Measurements from ENCODE around the gene CAP2. TPM values are rescaled to one million over a fixed set of nuclear protein-coding genes. Genes with fewer than 3 reads are reported as not detected.

The CAP2 gene
- total RNA-seq, 1 experiment from 2014 or later = 7.2 TPM

GRCh38 chr6:17478223-17478907, 85.0 kb downstream of the CAP2 start:
- ChIA-PET POLR2A (interaction anchor here (0.6 to 0.7 kb wide), 2 partner anchors 226 to 285 kb away, joined by 3 read pairs; no protein-coding TSS in a partner anchor), CTCF (no interaction called here)
- ATAC-seq (no peak), DNase-seq (ENCODE audit: low spot score) (no peak)
- H3K27me3 Mint-ChIP-seq (ENCODE audit: low read depth) = no peaks in the 10 kb centered on the region
- H3K27ac Mint-ChIP-seq = no peak overlapping the region
- H3K36me3 Mint-ChIP-seq = peaks cover 2% of the 10 kb centered on the region; the same call in 1 of the 2 replicates
- no peaks in the 10 kb centered on the region; the same call in 1 of the 2 replicates for H3K9me3 Mint-ChIP-seq
- H3K4me1 Mint-ChIP-seq = peaks cover 6% of the 10 kb centered on the region
- no peak for TF ChIP-seq SP1 (CRISPR knock-in tag; conservative IDR thresholded peaks at IDR 0.05)
- TF ChIP-seq, protein P1, sequence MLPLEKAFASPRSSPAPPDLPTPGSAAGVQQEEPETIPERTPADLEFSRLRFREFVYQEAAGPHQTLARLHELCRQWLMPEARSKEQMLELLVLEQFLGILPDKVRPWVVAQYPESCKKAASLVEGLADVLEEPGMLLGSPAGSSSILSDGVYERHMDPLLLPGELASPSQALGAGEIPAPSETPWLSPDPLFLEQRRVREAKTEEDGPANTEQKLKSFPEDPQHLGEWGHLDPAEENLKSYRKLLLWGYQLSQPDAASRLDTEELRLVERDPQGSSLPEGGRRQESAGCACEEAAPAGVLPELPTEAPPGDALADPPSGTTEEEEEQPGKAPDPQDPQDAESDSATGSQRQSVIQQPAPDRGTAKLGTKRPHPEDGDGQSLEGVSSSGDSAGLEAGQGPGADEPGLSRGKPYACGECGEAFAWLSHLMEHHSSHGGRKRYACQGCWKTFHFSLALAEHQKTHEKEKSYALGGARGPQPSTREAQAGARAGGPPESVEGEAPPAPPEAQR (CRISPR knock-in tag; IDR thresholded peaks at IDR 0.05) = no peak
- no peak for TF ChIP-seq TEAD4 (CRISPR knock-in tag; IDR thresholded peaks at IDR 0.05)
- TF ChIP-seq, protein P2, sequence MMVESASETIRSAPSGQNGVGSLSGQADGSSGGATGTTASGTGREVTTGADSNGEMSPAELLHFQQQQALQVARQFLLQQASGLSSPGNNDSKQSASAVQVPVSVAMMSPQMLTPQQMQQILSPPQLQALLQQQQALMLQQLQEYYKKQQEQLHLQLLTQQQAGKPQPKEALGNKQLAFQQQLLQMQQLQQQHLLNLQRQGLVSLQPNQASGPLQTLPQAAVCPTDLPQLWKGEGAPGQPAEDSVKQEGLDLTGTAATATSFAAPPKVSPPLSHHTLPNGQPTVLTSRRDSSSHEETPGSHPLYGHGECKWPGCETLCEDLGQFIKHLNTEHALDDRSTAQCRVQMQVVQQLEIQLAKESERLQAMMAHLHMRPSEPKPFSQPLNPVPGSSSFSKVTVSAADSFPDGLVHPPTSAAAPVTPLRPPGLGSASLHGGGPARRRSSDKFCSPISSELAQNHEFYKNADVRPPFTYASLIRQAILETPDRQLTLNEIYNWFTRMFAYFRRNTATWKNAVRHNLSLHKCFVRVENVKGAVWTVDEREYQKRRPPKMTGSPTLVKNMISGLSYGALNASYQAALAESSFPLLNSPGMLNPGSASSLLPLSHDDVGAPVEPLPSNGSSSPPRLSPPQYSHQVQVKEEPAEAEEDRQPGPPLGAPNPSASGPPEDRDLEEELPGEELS (CRISPR knock-in tag; IDR thresholded peaks at IDR 0.05) = no peak
- TF ChIP-seq, protein P3, sequence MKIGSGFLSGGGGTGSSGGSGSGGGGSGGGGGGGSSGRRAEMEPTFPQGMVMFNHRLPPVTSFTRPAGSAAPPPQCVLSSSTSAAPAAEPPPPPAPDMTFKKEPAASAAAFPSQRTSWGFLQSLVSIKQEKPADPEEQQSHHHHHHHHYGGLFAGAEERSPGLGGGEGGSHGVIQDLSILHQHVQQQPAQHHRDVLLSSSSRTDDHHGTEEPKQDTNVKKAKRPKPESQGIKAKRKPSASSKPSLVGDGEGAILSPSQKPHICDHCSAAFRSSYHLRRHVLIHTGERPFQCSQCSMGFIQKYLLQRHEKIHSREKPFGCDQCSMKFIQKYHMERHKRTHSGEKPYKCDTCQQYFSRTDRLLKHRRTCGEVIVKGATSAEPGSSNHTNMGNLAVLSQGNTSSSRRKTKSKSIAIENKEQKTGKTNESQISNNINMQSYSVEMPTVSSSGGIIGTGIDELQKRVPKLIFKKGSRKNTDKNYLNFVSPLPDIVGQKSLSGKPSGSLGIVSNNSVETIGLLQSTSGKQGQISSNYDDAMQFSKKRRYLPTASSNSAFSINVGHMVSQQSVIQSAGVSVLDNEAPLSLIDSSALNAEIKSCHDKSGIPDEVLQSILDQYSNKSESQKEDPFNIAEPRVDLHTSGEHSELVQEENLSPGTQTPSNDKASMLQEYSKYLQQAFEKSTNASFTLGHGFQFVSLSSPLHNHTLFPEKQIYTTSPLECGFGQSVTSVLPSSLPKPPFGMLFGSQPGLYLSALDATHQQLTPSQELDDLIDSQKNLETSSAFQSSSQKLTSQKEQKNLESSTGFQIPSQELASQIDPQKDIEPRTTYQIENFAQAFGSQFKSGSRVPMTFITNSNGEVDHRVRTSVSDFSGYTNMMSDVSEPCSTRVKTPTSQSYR (CRISPR knock-in tag; IDR thresholded peaks at IDR 0.05) = no peak
- TF ChIP-seq JAZF1 (CRISPR knock-in tag; IDR thresholded peaks at IDR 0.05) = no peak
- no peak for TF ChIP-seq ZMAT4 (CRISPR knock-in tag; IDR thresholded peaks at IDR 0.05)
- no peak for TF ChIP-seq MYBL2 (CRISPR knock-in tag; IDR thresholded peaks at IDR 0.05)
- TF ChIP-seq ZNF317 (CRISPR knock-in tag; IDR thresholded peaks at IDR 0.05; ENCODE audit: borderline replicate concordance, low read depth) = no peak
- no peak for TF ChIP-seq ELF4 (CRISPR knock-in tag; IDR thresholded peaks at IDR 0.05; ENCODE audit: low read depth)
- no peak overlapping the region for H3K4me3 Mint-ChIP-seq

DNA sequence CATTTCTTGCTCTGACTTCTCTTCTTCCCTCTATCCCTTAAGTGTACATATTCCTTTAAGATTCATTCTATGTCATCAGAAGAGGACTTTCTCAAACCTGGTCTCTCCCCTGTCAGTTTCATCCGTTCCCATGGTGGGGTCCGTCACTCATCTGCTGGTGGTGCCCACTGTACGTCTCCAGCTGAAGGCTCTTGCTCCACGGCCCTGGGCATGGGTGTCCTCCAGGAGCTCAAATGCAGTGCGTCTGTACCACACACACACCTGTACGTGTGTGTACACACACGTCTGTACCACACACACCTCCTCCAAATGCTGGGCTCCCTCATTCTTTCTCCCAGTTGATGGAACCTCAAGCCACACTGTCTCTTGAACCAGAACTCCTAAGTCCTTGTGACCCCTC, 85.6 kb downstream of the CAP2 start:
- Mint-ChIP-seq H3K4me1 (peaks cover 6% of the 10 kb centered on the region), H3K4me3 (no peak overlapping the region), H3K27me3 (ENCODE audit: low read depth) (no peaks in the 10 kb centered on the region), H3K36me3 (peaks cover 2% of the 10 kb centered on the region; the same call in 1 of the 2 replicates), H3K9me3 (no peaks in the 10 kb centered on the region; the same call in 1 of the 2 replicates), H3K27ac (no peak overlapping the region)
- ATAC-seq (no peak), DNase-seq (ENCODE audit: low spot score) (no peak)
- POLR2A ChIA-PET = no interaction called here
- TF ChIP-seq, protein P4, sequence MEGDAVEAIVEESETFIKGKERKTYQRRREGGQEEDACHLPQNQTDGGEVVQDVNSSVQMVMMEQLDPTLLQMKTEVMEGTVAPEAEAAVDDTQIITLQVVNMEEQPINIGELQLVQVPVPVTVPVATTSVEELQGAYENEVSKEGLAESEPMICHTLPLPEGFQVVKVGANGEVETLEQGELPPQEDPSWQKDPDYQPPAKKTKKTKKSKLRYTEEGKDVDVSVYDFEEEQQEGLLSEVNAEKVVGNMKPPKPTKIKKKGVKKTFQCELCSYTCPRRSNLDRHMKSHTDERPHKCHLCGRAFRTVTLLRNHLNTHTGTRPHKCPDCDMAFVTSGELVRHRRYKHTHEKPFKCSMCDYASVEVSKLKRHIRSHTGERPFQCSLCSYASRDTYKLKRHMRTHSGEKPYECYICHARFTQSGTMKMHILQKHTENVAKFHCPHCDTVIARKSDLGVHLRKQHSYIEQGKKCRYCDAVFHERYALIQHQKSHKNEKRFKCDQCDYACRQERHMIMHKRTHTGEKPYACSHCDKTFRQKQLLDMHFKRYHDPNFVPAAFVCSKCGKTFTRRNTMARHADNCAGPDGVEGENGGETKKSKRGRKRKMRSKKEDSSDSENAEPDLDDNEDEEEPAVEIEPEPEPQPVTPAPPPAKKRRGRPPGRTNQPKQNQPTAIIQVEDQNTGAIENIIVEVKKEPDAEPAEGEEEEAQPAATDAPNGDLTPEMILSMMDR (IDR thresholded peaks at IDR 0.05) = no peak
- TF ChIP-seq NFYB (CRISPR knock-in tag; conservative IDR thresholded peaks at IDR 0.05; ENCODE audit: low read depth) = no peak
- no peak for TF ChIP-seq MAX (CRISPR knock-in tag; IDR thresholded peaks at IDR 0.05)
- no peak for TF ChIP-seq FOXJ3 (CRISPR knock-in tag; IDR thresholded peaks at IDR 0.05; ENCODE audit: borderline replicate concordance)
- TF ChIP-seq, protein P5, sequence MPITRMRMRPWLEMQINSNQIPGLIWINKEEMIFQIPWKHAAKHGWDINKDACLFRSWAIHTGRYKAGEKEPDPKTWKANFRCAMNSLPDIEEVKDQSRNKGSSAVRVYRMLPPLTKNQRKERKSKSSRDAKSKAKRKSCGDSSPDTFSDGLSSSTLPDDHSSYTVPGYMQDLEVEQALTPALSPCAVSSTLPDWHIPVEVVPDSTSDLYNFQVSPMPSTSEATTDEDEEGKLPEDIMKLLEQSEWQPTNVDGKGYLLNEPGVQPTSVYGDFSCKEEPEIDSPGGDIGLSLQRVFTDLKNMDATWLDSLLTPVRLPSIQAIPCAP (CRISPR knock-in tag; IDR thresholded peaks at IDR 0.05) = no peak
- CTCF ChIA-PET = no interaction called here
